ENCODE results near the gene PDE6A. TPM values are rescaled to one million over a fixed set of nuclear protein-coding genes. Genes with fewer than 3 reads are reported as not detected.
A peak's percentile ranks its signal among the peaks of the same experiment; 100 is the strongest.

Gene PDE6A
- total RNA-seq, 2 donors from 2014 or later: 4.2 to 4.7 TPM

- intact Hi-C loops (cut with DNase I, micrococcal nuclease): loop anchor here (10.0 kb wide), 1 partner anchor 164 kb away; no protein-coding TSS in a partner anchor
- ATAC-seq (no peak), DNase-seq (no peak)
Observed at GRCh38 chr5:149830579-149830978, 114.0 kb downstream of the PDE6A start.

- no peak for ATAC-seq
- no peak for DNase-seq
- intact Hi-C loops (cut with DNase I, micrococcal nuclease): loop anchor here (5.0 to 10.0 kb wide), 3 partner anchors 105 to 193 kb away; no protein-coding TSS in a partner anchor
Observed at GRCh38 chr5:149829954-149830353, 114.6 kb downstream of the PDE6A start.

- DNase-seq: peak; percentile 76 to 95
- peak; percentile 77 for ATAC-seq
- intact Hi-C loops (cut with DNase I, micrococcal nuclease): loop anchor here (5.0 to 10.0 kb wide), 2 partner anchors 104 to 191 kb away; no protein-coding TSS in a partner anchor
Observed at GRCh38 chr5:149828161-149829011, 116.2 kb downstream of the PDE6A start.

GRCh38 chr5:149827546-149827945 is 117.0 kb downstream of the PDE6A start:
- DNase-seq (no peak), ATAC-seq (no peak)
- intact Hi-C loops (cut with DNase I, micrococcal nuclease): loop anchor here (5.0 to 10.0 kb wide), 2 partner anchors 103 to 190 kb away; no protein-coding TSS in a partner anchor

GRCh38 chr5:149827086-149827485 is 117.5 kb downstream of the PDE6A start:
- no peak for ATAC-seq
- no peak for DNase-seq
- intact Hi-C loops (cut with DNase I, micrococcal nuclease): loop anchor here (5.0 to 10.0 kb wide), 2 partner anchors 102 to 190 kb away; no protein-coding TSS in a partner anchor

- intact Hi-C loops (cut with DNase I, micrococcal nuclease): loop anchor here (5.0 to 10.0 kb wide), 2 partner anchors 102 to 189 kb away; no protein-coding TSS in a partner anchor
- ATAC-seq (no peak), DNase-seq (peak in 1 of 2 donors; percentile 46)
Observed at GRCh38 chr5:149826574-149826973, 118.0 kb downstream of the PDE6A start.

GRCh38 chr5:149824846-149825245 is 119.7 kb downstream of the PDE6A start:
- DNase-seq (peak in 1 of 2 donors; percentile 78), ATAC-seq (no peak)
- intact Hi-C loops (cut with DNase I, micrococcal nuclease): loop anchor here (5.0 to 10.0 kb wide), 2 partner anchors 100 to 188 kb away; no protein-coding TSS in a partner anchor

GRCh38 chr5:149824120-149824519 is 120.5 kb downstream of the PDE6A start:
- DNase-seq (no peak), ATAC-seq (no peak)
- intact Hi-C loops (cut with DNase I, micrococcal nuclease): loop anchor here in 1 of 2 donors (10.0 kb wide), 1 partner anchor 99 kb away; no protein-coding TSS in a partner anchor

GRCh38 chr5:149823375-149823774 is 121.2 kb downstream of the PDE6A start:
- intact Hi-C loops (cut with DNase I, micrococcal nuclease): loop anchor here in 1 of 2 donors (10.0 kb wide), 1 partner anchor 99 kb away; no protein-coding TSS in a partner anchor
- ATAC-seq (no peak), DNase-seq (no peak)

- no peak for DNase-seq
- ATAC-seq: no peak
- intact Hi-C loops (cut with DNase I, micrococcal nuclease): loop anchor here in 1 of 2 donors (10.0 kb wide), 1 partner anchor 98 kb away; no protein-coding TSS in a partner anchor
Observed at GRCh38 chr5:149822301-149822700, 122.3 kb downstream of the PDE6A start.

- intact Hi-C loops (cut with DNase I, micrococcal nuclease): loop anchor here in 1 of 2 donors (10.0 kb wide), 1 partner anchor 96 kb away; no protein-coding TSS in a partner anchor
- DNase-seq (no peak), ATAC-seq (peak; percentile 49)
Observed at GRCh38 chr5:149820536-149821510, 123.8 kb downstream of the PDE6A start.

- intact Hi-C loops (cut with DNase I, micrococcal nuclease): loop anchor here in 1 of 2 donors (10.0 kb wide), 1 partner anchor 95 kb away; no protein-coding TSS in a partner anchor
- ATAC-seq (no peak), DNase-seq (no peak)
Observed at GRCh38 chr5:149820012-149820411, 124.6 kb downstream of the PDE6A start.

- intact Hi-C loops (cut with DNase I, micrococcal nuclease): no loop called here
- ATAC-seq (no peak), DNase-seq (no peak)
Observed at GRCh38 chr5:149818116-149818515, 126.5 kb downstream of the PDE6A start.

GRCh38 chr5:149817539-149818060 is 127.0 kb downstream of the PDE6A start:
- intact Hi-C loops (cut with DNase I, micrococcal nuclease): no loop called here
- ATAC-seq (no peak), DNase-seq (no peak)

- DNase-seq (no peak), ATAC-seq (no peak)
- intact Hi-C loops (cut with DNase I, micrococcal nuclease): no loop called here
Observed at GRCh38 chr5:149816661-149817060, 127.9 kb downstream of the PDE6A start.

GRCh38 chr5:149811453-149811852 is 133.1 kb downstream of the PDE6A start:
- intact Hi-C loops (cut with DNase I, micrococcal nuclease): no loop called here
- no peak for ATAC-seq
- DNase-seq: no peak

GRCh38 chr5:149810856-149811255 is 133.7 kb downstream of the PDE6A start:
- intact Hi-C loops (cut with DNase I, micrococcal nuclease): no loop called here
- no peak for ATAC-seq
- no peak for DNase-seq

- no peak for ATAC-seq
- intact Hi-C loops (cut with DNase I, micrococcal nuclease): no loop called here
Observed at GRCh38 chr5:149809931-149810691, 134.5 kb downstream of the PDE6A start.

More at GRCh38 chr5:149809931-149810691, 134.5 kb downstream of the PDE6A start:
- DNase-seq: no peak

Data from left colon (tissue), 2 donors.